Gastrocnemius medialis (tissue), 4 donors: ENCODE results near the gene CPN2. TPM values are rescaled to one million over a fixed set of nuclear protein-coding genes. Genes with fewer than 3 reads are reported as not detected.

Experiments
- ATAC-seq, 2 donors: fragments of 150-250 bp; one replicate each; pipeline ENCODE4 v1.9.1; 2016
- DNase-seq, 2 donors: peaks; one replicate each; pipeline ENCODE4 v3.0.0-alpha.2; 2019
- H3K27ac ChIP-seq, 4 donors: fragments of 200-600 bp; sonication (generic); 1 replicate in 1 of 4; 2 replicates in 3 of 4; pipeline ENCODE4 v1.5.1; 2016 to 2018; ENCODE audit warnings: mild to moderate bottlenecking in 2 of 4, moderate library complexity in 1 of 4
- H3K27me3 ChIP-seq, 3 donors: fragments of 200-600 bp; sonication (generic) in 2 of 3; 1 replicate in 1 of 3; 2 replicates in 2 of 3; pipeline versions ENCODE4 v1.5.1 to v1.6.0; 2016 to 2019; ENCODE audit warnings: mild to moderate bottlenecking in 1 of 3, moderate library complexity in 1 of 3
- H3K36me3 ChIP-seq, 2 donors: fragments of 200-600 bp; sonication (generic) in 1 of 2; one replicate each; pipeline ENCODE4 v1.5.1; 2017 to 2018
- H3K4me1 ChIP-seq, 2 donors: fragments of 200-600 bp; sonication (generic) in 1 of 2; one replicate each; pipeline ENCODE4 v1.5.1; 2016 to 2017; ENCODE audit warnings: mild to moderate bottlenecking in 2 of 2
- H3K4me3 ChIP-seq, 4 donors: fragments of 200-600 bp; sonication (generic) in 3 of 4; 1 replicate in 1 of 4; 2 replicates in 3 of 4; pipeline ENCODE4 v1.5.1; 2016 to 2019; ENCODE audit warnings: mild to moderate bottlenecking in 2 of 4
- H3K9me3 ChIP-seq, 3 donors: fragments of 200-600 bp; sonication (generic) in 2 of 3; 1 replicate in 1 of 3; 2 replicates in 2 of 3; pipeline ENCODE4 v1.5.1; 2016 to 2019
- POLR2A ChIP-seq, 2 donors: fragments of 450-650 bp; IDR thresholded peaks; one replicate each; pipeline ENCODE4 v1.6.1; 2017; ENCODE audit warnings: antibody characterized with exemption in 2 of 2, mild to moderate bottlenecking in 2 of 2, moderate library complexity in 2 of 2
- in situ Hi-C, 4 donors: fragments of 200-750 bp; cut with MboI; loops; one replicate each; pipeline versions ENCODE4 v1.15.0 to v1.8.0; 2017; ENCODE audit warnings: low sequenced_read_pairs in 4 of 4
- intact Hi-C: fragments of 100-400 bp; cut with DNase I; formaldehyde crosslinking; loops from one replicate; pipeline ENCODE4 v1.15.1; 2023; ENCODE audit warnings: low total_unique reads
- total RNA-seq, 4 donors: library from RNA; depleted of rRNA; stranded (reverse); fragments of >200 nt; gene quantifications; one replicate each; pipeline versions ENCODE4 v1.1.0 to v1.2.3, GENCODE V29; 2016
- TF ChIP-seq, protein P1 (sequence below), 5 experiments: fragments of 450-650 bp in 3 of 5; fragments of 200-600 bp in 2 of 5; sonication (generic) in 2 of 5; IDR thresholded peaks in 4 of 5; conservative IDR thresholded peaks in 1 of 5; 1 replicate in 4 of 5; 2 replicates in 1 of 5; pipeline ENCODE4 v1.5.1; 2016 to 2019; ENCODE audit warnings: antibody characterized with exemption in 5 of 5, mild to moderate bottlenecking in 3 of 5, moderate library complexity in 3 of 5

The CPN2 gene, protein sequence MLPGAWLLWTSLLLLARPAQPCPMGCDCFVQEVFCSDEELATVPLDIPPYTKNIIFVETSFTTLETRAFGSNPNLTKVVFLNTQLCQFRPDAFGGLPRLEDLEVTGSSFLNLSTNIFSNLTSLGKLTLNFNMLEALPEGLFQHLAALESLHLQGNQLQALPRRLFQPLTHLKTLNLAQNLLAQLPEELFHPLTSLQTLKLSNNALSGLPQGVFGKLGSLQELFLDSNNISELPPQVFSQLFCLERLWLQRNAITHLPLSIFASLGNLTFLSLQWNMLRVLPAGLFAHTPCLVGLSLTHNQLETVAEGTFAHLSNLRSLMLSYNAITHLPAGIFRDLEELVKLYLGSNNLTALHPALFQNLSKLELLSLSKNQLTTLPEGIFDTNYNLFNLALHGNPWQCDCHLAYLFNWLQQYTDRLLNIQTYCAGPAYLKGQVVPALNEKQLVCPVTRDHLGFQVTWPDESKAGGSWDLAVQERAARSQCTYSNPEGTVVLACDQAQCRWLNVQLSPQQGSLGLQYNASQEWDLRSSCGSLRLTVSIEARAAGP
- total RNA-seq: 1 to 10 TPM in 1 of 4 donors, under 1 TPM in 1, not detected in 2; 0.46 to 1.1 TPM

DNA sequence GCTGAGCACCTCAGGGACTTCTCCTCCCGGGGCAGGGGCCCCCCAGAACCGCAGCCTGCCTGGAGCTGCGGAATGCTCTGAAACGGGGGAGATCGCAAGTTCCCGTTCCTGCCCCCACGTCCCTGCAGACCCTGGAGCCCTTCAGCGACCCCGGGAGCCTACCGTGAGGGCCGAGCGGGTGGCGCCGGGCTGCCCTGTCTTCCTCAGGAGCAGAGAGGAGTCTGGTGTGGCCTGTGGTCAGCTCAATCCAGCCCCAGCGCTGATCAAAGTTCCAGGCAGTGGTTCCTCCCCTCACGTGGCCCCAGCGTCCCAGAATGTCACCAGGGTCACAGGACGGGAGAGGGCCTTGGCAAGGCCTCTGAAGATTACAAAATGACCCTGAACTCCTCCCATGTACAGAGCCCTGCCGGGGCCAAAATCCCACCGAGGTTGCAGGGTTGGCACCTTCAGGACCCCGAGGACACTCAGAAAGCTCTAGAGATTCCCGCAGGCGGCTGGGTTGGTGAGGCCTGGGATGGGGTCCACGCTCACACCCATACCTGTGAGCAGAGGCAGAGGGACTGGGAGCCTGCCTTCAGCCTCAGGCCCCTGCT, at the start of gene CPN2:
CPN2 (minus strand) TSS at position 249 of the 593 bp plus-strand sequence. CDS start 8,626 bp downstream, outside the sequence.
- in situ Hi-C loops: no loop called here
- no peak within 1 kb of the TSS for H3K4me3 ChIP-seq
- no peaks in the 10 kb centered on the region for H3K36me3 ChIP-seq
- ATAC-seq (no peak), DNase-seq (no peak)
- H3K9me3 ChIP-seq: no peaks in the 10 kb centered on the region
- intact Hi-C loops: no loop called here
- H3K27ac ChIP-seq: no peak within 1 kb of the TSS
- no peaks in the 10 kb centered on the region for H3K27me3 ChIP-seq
- TF ChIP-seq, protein P1, sequence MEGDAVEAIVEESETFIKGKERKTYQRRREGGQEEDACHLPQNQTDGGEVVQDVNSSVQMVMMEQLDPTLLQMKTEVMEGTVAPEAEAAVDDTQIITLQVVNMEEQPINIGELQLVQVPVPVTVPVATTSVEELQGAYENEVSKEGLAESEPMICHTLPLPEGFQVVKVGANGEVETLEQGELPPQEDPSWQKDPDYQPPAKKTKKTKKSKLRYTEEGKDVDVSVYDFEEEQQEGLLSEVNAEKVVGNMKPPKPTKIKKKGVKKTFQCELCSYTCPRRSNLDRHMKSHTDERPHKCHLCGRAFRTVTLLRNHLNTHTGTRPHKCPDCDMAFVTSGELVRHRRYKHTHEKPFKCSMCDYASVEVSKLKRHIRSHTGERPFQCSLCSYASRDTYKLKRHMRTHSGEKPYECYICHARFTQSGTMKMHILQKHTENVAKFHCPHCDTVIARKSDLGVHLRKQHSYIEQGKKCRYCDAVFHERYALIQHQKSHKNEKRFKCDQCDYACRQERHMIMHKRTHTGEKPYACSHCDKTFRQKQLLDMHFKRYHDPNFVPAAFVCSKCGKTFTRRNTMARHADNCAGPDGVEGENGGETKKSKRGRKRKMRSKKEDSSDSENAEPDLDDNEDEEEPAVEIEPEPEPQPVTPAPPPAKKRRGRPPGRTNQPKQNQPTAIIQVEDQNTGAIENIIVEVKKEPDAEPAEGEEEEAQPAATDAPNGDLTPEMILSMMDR (IDR thresholded peaks at IDR 0.05 in 4 of 5, conservative IDR thresholded peaks at IDR 0.05 in 1 of 5): no peak
- TF ChIP-seq POLR2A (IDR thresholded peaks at IDR 0.05): no peak
- H3K4me1 ChIP-seq: no peaks in the 10 kb centered on the region

GRCh38 chr3:194399874-194400411, 48.8 kb upstream of the CPN2 start:
- Histone ChIP-seq H3K27me3 (peaks cover 18 to 28% (median 28%) of the 10 kb centered on the region in 3 donors), H3K36me3 (no peaks in the 10 kb centered on the region), H3K4me3 (no peak overlapping the region), H3K4me1 (peaks cover 4 to 5% of the 10 kb centered on the region in 2 donors), H3K9me3 (no peaks in the 10 kb centered on the region), H3K27ac (no peak overlapping the region)
- DNase-seq: no peak
- no peak for ATAC-seq
- intact Hi-C loops (no loop called here), in situ Hi-C loops (no loop called here)
- no peak for TF ChIP-seq POLR2A (IDR thresholded peaks at IDR 0.05)
- TF ChIP-seq, protein P1 (IDR thresholded peaks at IDR 0.05 in 4 of 5, conservative IDR thresholded peaks at IDR 0.05 in 1 of 5): no peak

- intact Hi-C loops (no loop called here), in situ Hi-C loops (no loop called here)
- DNase-seq (no peak), ATAC-seq (no peak)
- peaks cover 4 to 5% of the 10 kb centered on the region in 2 donors for H3K4me1 ChIP-seq
- TF ChIP-seq, protein P1 (IDR thresholded peaks at IDR 0.05 in 4 of 5, conservative IDR thresholded peaks at IDR 0.05 in 1 of 5): no peak
- no peak for TF ChIP-seq POLR2A (IDR thresholded peaks at IDR 0.05)
- no peaks in the 10 kb centered on the region for H3K9me3 ChIP-seq
- peak within 1 kb of the TSS in 3 of 4 donors; percentile 12 to 21 (median 16) for H3K4me3 ChIP-seq
- no peak within 1 kb of the TSS for H3K27ac ChIP-seq
- H3K36me3 ChIP-seq: no peaks in the 10 kb centered on the region
- H3K27me3 ChIP-seq: peaks cover 24 to 28% (median 28%) of the 10 kb centered on the region in 3 donors
Measured at GRCh38 chr3:194399166-194399565, 48.0 kb upstream of the CPN2 start, which contains the start of gene GP5. GP5 (minus strand) TSS chr3:194399266; CDS start chr3:194398282, 984 bp downstream.

DNA sequence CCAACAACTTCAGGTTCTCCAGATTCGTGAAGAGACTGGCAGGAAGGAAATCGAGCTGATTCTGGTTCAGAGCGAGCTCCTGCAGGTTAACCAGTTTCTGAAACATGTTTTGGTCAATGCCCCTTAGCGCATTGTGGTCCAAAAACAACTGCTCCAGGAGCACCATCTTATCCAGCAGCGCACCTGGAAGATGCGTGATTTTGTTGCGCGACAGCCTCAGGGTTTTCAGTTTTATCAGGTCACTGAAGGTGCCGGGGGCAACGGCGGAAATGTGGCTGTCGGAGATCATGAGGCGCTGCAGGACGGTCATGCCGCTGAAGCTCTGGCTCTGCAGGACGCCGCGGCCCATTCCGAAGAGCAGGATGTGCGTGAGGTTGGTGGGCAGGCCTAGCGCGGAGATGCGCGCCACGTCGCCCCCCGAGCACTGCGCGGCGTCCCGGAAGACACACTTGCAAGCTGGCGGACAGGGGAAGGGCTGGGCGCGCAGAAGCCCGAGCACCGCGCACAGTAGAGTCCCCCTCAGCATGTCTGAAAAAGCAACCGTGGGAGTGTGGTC, 46.7 kb upstream of the CPN2 start:
- H3K27ac ChIP-seq: no peak overlapping the region
- peaks cover 4 to 5% of the 10 kb centered on the region in 2 donors for H3K4me1 ChIP-seq
- in situ Hi-C loops (no loop called here), intact Hi-C loops (no loop called here)
- H3K4me3 ChIP-seq: peak overlapping the region in 3 of 4 donors; percentile 12 to 21 (median 16)
- DNase-seq (no peak), ATAC-seq (no peak)
- H3K36me3 ChIP-seq: no peaks in the 10 kb centered on the region
- TF ChIP-seq, protein P1 (IDR thresholded peaks at IDR 0.05 in 4 of 5, conservative IDR thresholded peaks at IDR 0.05 in 1 of 5): no peak
- TF ChIP-seq POLR2A (IDR thresholded peaks at IDR 0.05): no peak
- H3K27me3 ChIP-seq: peaks cover 28 to 29% (median 28%) of the 10 kb centered on the region in 3 donors
- no peaks in the 10 kb centered on the region for H3K9me3 ChIP-seq
